Measurements from ENCODE around the gene CTRB1. TPM values are rescaled to one million over a fixed set of nuclear protein-coding genes. Genes with fewer than 3 reads are reported as not detected.
"Not testable (repeated sequence)": the region's sequence is repeated elsewhere in the genome, so short reads cannot be mapped to it uniquely, and the experiment has no call there.

Gene CTRB1
- polyA plus RNA-seq, 1 donor = not detected

- not testable (repeated sequence) for H3K4me3 ChIP-seq (ENCODE audit: low read length)
Measured at GRCh38 chr16:75211286-75211685, 7.5 kb upstream of the CTRB1 start.

DNA sequence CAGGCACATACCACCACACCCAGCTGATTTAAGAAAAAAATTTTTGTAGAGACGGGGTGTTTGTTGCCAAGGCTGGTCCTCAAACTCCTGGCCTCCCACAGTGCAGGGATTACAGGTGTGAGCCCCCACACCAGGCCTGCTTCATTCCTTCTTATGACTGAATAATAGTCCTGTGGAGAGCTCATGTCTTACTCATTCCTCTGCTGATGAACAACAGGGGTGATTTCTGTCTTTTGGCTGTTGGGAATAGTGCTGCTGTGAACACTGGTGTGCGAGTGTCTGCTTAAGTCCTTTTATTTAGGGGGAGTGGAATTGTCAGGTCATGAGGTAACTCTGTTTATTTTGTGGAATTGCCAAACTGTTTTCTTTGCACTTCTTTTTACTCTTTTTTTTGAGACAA, 2.7 kb upstream of the CTRB1 start:
- DNase-seq = no peak
- no peaks in the 10 kb centered on the region for H3K9me3 ChIP-seq (ENCODE audit: control insufficient read depth, low read depth, low read length)
- H3K4me1 ChIP-seq (ENCODE audit: control insufficient read depth, insufficient read depth, low read length) = no peaks in the 10 kb centered on the region
- WGBS (ENCODE audit: insufficient coverage, low lambda C conversion rate) = no CpG with 5 or more reads among the region's 2 CpGs
- H3K4me3 ChIP-seq (ENCODE audit: low read length) = no peak overlapping the region
- no peaks in the 10 kb centered on the region for H3K27me3 ChIP-seq (ENCODE audit: control insufficient read depth, insufficient read depth, low read length)
- no peak overlapping the region for H3K27ac ChIP-seq (ENCODE audit: low read length)
- H3K36me3 ChIP-seq (ENCODE audit: control insufficient read depth, insufficient read depth, low read length) = no peaks in the 10 kb centered on the region

More at GRCh38 chr16:75211286-75211685, 7.5 kb upstream of the CTRB1 start:
- not testable (repeated sequence) for H3K27ac ChIP-seq (ENCODE audit: low read length); H3K27me3 ChIP-seq (ENCODE audit: control insufficient read depth, insufficient read depth, low read length); H3K9me3 ChIP-seq (ENCODE audit: control insufficient read depth, low read depth, low read length); H3K4me1 ChIP-seq (ENCODE audit: control insufficient read depth, insufficient read depth, low read length); H3K36me3 ChIP-seq (ENCODE audit: control insufficient read depth, insufficient read depth, low read length); DNase-seq
- WGBS (ENCODE audit: insufficient coverage, low lambda C conversion rate) = no CpG with 5 or more reads among the region's 10 CpGs

- Histone ChIP-seq H3K27me3 (ENCODE audit: control insufficient read depth, insufficient read depth, low read length) (no peaks in the 10 kb centered on the region), H3K4me1 (ENCODE audit: control insufficient read depth, insufficient read depth, low read length) (no peaks in the 10 kb centered on the region), H3K9me3 (ENCODE audit: control insufficient read depth, low read depth, low read length) (no peaks in the 10 kb centered on the region), H3K27ac (ENCODE audit: low read length) (no peak overlapping the region), H3K36me3 (ENCODE audit: control insufficient read depth, insufficient read depth, low read length) (no peaks in the 10 kb centered on the region), H3K4me3 (ENCODE audit: low read length) (no peak overlapping the region)
- no peak for DNase-seq
- WGBS (ENCODE audit: insufficient coverage, low lambda C conversion rate) = no CpG with 5 or more reads among the region's 7 CpGs
Measured at GRCh38 chr16:75216576-75216975, 2.2 kb upstream of the CTRB1 start.

DNA sequence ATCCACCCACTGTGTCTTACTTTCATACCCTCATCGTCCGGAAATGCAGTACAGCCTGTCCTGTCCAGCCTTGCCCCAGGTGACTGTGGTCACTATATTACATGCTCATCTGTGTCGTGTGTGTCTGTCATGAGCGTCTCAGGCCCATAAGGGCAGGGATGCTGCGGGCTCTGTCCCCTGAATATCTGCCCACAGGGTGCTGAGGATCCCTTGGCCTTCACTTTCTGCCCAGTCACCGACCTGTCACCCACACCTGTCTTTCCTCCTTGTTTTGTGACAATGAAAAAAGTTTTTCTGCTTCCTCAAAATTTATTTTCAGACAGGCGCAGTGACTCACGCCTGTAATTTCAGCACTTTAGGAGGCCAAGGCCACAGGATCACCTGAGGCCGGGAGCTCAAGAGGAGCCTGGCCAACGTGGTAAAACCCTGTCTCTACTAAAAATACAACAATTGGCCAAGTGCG, 1.4 kb upstream of the CTRB1 start:
- Histone ChIP-seq H3K4me3 (ENCODE audit: low read length) (no peak overlapping the region), H3K4me1 (ENCODE audit: control insufficient read depth, insufficient read depth, low read length) (no peaks in the 10 kb centered on the region), H3K27ac (ENCODE audit: low read length) (no peak overlapping the region), H3K36me3 (ENCODE audit: control insufficient read depth, insufficient read depth, low read length) (no peaks in the 10 kb centered on the region), H3K27me3 (ENCODE audit: control insufficient read depth, insufficient read depth, low read length) (no peaks in the 10 kb centered on the region), H3K9me3 (ENCODE audit: control insufficient read depth, low read depth, low read length) (no peaks in the 10 kb centered on the region)
- DNase-seq = no peak
- 100% methylated on average over 1 of the region's 11 CpGs for WGBS (ENCODE audit: insufficient coverage, low lambda C conversion rate)

DNA sequence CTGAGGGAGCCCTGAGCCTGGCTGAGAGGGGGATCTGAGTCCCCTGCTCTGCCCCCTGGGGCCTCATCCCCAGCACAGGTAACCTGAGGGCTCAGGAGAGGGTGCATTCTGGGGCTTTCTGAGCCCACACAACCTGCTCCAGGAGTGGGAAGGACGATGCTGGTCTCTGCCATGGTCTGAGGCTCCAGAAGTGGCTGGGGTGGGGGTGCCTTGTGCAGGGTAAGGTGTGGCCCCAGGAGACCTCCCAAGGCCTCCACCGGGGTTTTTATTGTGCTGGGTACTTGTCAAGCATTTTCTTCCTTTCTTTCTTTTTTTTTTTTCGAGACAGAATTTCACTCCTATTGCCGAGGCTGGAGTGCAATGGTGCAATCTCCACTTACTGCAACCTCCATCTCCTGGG, 300 bp downstream of the CTRB1 start:
- Histone ChIP-seq H3K36me3 (ENCODE audit: control insufficient read depth, insufficient read depth, low read length) (no peaks in the 10 kb centered on the region), H3K27ac (ENCODE audit: low read length) (no peak overlapping the region), H3K4me1 (ENCODE audit: control insufficient read depth, insufficient read depth, low read length) (no peaks in the 10 kb centered on the region), H3K9me3 (ENCODE audit: control insufficient read depth, low read depth, low read length) (no peaks in the 10 kb centered on the region), H3K27me3 (ENCODE audit: control insufficient read depth, insufficient read depth, low read length) (no peaks in the 10 kb centered on the region), H3K4me3 (ENCODE audit: low read length) (no peak overlapping the region)
- DNase-seq = no peak
- WGBS (ENCODE audit: insufficient coverage, low lambda C conversion rate) = no CpG with 5 or more reads among the region's 4 CpGs

GRCh38 chr16:75219838-75220237, 1.1 kb downstream of the CTRB1 start:
- no peak overlapping the region for H3K4me3 ChIP-seq (ENCODE audit: low read length)
- H3K36me3 ChIP-seq (ENCODE audit: control insufficient read depth, insufficient read depth, low read length) = no peaks in the 10 kb centered on the region
- no CpG with 5 or more reads among the region's 5 CpGs for WGBS (ENCODE audit: insufficient coverage, low lambda C conversion rate)
- no peaks in the 10 kb centered on the region for H3K27me3 ChIP-seq (ENCODE audit: control insufficient read depth, insufficient read depth, low read length)
- no peak overlapping the region for H3K27ac ChIP-seq (ENCODE audit: low read length)
- H3K9me3 ChIP-seq (ENCODE audit: control insufficient read depth, low read depth, low read length) = no peaks in the 10 kb centered on the region
- no peak for DNase-seq
- no peaks in the 10 kb centered on the region for H3K4me1 ChIP-seq (ENCODE audit: control insufficient read depth, insufficient read depth, low read length)

DNA sequence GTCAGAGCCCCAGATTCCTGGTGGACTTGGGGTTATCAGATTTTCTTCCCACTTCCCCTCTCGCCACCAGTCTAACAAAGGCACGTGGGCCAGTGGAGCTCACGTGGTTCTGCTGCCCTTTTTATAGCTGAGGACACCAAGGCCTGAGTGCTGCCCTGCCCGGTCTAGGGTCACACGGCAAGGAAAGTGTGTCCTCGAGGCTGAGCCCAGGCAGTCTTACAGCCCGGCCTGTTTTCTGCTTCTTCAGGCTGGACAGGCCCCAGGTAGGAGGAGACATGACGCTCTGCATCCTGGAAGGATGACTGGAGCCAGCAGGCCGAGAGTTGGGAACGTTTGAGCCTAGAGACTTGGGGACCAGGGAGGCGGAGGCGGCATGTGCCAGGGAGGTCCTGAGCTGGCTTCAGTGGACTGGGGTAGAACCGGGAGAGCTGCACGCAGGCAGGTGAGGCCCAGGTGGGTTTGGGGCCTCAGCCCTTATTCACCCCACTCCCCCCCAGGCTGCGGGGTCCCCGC, 3.5 kb downstream of the CTRB1 start:
- Histone ChIP-seq H3K27ac (ENCODE audit: low read length) (no peak overlapping the region), H3K4me3 (ENCODE audit: low read length) (no peak overlapping the region)
- no CpG with 5 or more reads among the region's 16 CpGs for WGBS (ENCODE audit: insufficient coverage, low lambda C conversion rate)

DNA sequence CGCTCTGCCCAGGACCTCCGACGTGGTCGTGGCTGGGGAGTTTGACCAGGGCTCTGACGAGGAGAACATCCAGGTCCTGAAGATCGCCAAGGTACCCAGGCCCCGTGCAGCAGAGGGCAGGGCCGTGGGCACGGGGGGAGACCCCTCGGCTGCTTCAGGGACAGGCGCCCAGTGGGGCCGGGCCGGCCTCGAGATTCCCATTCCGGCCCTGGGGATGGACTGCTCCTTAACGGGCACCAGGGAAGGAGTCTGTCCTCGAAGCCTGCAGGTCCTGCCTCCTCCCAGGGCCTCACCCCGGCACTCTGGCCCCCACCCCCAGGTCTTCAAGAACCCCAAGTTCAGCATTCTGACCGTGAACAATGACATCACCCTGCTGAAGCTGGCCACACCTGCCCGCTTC, 4.3 kb downstream of the CTRB1 start:
- H3K36me3 ChIP-seq (ENCODE audit: control insufficient read depth, insufficient read depth, low read length); DNase-seq; H3K27ac ChIP-seq (ENCODE audit: low read length); H3K9me3 ChIP-seq (ENCODE audit: control insufficient read depth, low read depth, low read length); H3K27me3 ChIP-seq (ENCODE audit: control insufficient read depth, insufficient read depth, low read length); H3K4me3 ChIP-seq (ENCODE audit: low read length); H3K4me1 ChIP-seq (ENCODE audit: control insufficient read depth, insufficient read depth, low read length): not testable (repeated sequence)
- no CpG with 5 or more reads among the region's 20 CpGs for WGBS (ENCODE audit: insufficient coverage, low lambda C conversion rate)

More for the DNA sequence above, 3.5 kb downstream of the CTRB1 start:
- Histone ChIP-seq H3K36me3 (ENCODE audit: control insufficient read depth, insufficient read depth, low read length) (no peaks in the 10 kb centered on the region), H3K4me1 (ENCODE audit: control insufficient read depth, insufficient read depth, low read length) (no peaks in the 10 kb centered on the region), H3K27me3 (ENCODE audit: control insufficient read depth, insufficient read depth, low read length) (no peaks in the 10 kb centered on the region), H3K9me3 (ENCODE audit: control insufficient read depth, low read depth, low read length) (no peaks in the 10 kb centered on the region)
- DNase-seq = no peak

GRCh38 chr16:75224306-75225082, 5.7 kb downstream of the CTRB1 start:
- H3K36me3 ChIP-seq (ENCODE audit: control insufficient read depth, insufficient read depth, low read length) = peaks cover 20% of the 10 kb centered on the region
- no CpG with 5 or more reads among the region's 20 CpGs for WGBS (ENCODE audit: insufficient coverage, low lambda C conversion rate)
- H3K4me3 ChIP-seq (ENCODE audit: low read length) = no peak overlapping the region
- no peak for DNase-seq
- no peak overlapping the region for H3K27ac ChIP-seq (ENCODE audit: low read length)
- H3K9me3 ChIP-seq (ENCODE audit: control insufficient read depth, low read depth, low read length) = no peaks in the 10 kb centered on the region
- H3K4me1 ChIP-seq (ENCODE audit: control insufficient read depth, insufficient read depth, low read length) = no peaks in the 10 kb centered on the region
- no peaks in the 10 kb centered on the region for H3K27me3 ChIP-seq (ENCODE audit: control insufficient read depth, insufficient read depth, low read length)

DNA sequence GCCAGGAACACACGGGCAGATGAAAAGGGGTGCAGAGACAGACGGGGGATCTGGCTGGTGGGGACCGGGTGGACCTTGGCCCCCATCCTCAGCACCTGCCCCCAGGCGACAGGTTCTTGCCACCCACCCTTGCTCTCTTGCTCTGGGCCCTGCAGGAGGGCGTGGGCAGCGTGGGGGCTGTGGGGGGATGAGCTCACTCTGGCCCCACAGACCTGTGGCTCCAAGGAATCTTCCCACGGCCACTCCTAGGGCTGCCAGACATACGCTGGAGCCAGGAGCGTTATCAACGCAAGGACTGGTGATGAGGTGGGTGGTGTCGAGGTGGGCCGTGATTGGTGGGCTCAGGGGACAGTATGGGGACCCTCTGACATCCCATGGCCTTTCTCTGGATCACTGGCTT, 6.3 kb downstream of the CTRB1 start:
- DNase-seq = no peak
- Histone ChIP-seq H3K4me1 (ENCODE audit: control insufficient read depth, insufficient read depth, low read length) (no peaks in the 10 kb centered on the region), H3K9me3 (ENCODE audit: control insufficient read depth, low read depth, low read length) (no peaks in the 10 kb centered on the region), H3K4me3 (ENCODE audit: low read length) (no peak overlapping the region), H3K27me3 (ENCODE audit: control insufficient read depth, insufficient read depth, low read length) (no peaks in the 10 kb centered on the region), H3K36me3 (ENCODE audit: control insufficient read depth, insufficient read depth, low read length) (peaks cover 26% of the 10 kb centered on the region), H3K27ac (ENCODE audit: low read length) (no peak overlapping the region)
- WGBS (ENCODE audit: insufficient coverage, low lambda C conversion rate) = 60% methylated on average over 1 of the region's 12 CpGs
